PC-9 (cell line): ENCODE data around the gene KLF12. TPM values are rescaled to one million over a fixed set of nuclear protein-coding genes. Genes with fewer than 3 reads are reported as not detected.

ENCODE experiments used
- BruUV-seq: library from RNA; stranded (reverse); fragments of 400-500 nt; replicated peaks from 2 replicates; lab custom pipeline; 2021; lab: Mats Ljungman, UMichigan
- CTCF ChIA-PET: fragments of 300-600 bp; sonication (Branson Sonifier 250); formaldehyde crosslinking; loops from one replicate; lab custom pipeline; 2022; ENCODE audit warnings: antibody characterized with exemption; lab: Charles Lee
- POLR2A ChIA-PET: fragments of 300-600 bp; sonication (Branson Sonifier 250); formaldehyde crosslinking; loops from one replicate; lab custom pipeline; 2022; ENCODE audit warnings: antibody characterized with exemption; ENCODE audit not compliant: unreplicated experiment; lab: Charles Lee
- DNase-seq, 2 experiments: peaks; one replicate each; pipeline versions ENCODE4 v3.0.0 to v3.0.0-alpha.2; 2015 to 2022; ENCODE audit warnings: mixed read lengths in 1 of 2
- H2AFZ ChIP-seq: fragments of 200-600 bp; sonication (generic); 2 replicates; pipeline ENCODE4 v1.8.1; 2017; ENCODE audit warnings: antibody characterized with exemption
- H3F3A ChIP-seq: fragments of 200-600 bp; sonication (generic); 2 replicates; pipeline ENCODE4 v1.8.1; 2017; ENCODE audit warnings: antibody characterized with exemption, mild to moderate bottlenecking, low read depth; ENCODE audit not compliant: insufficient read depth
- H3K27ac ChIP-seq: fragments of 200-600 bp; sonication (generic); 2 replicates; pipeline ENCODE4 v1.6.1; 2016; ENCODE audit warnings: mixed run types
- H3K27me3 ChIP-seq: fragments of 200-600 bp; sonication (generic); 2 replicates; pipeline ENCODE4 v1.6.1; 2016; ENCODE audit warnings: low read depth, mixed run types; ENCODE audit not compliant: insufficient read depth
- H3K36me3 ChIP-seq: fragments of 200-600 bp; sonication (generic); 2 replicates; pipeline ENCODE4 v1.6.1; 2016; ENCODE audit warnings: low read depth, mixed run types
- H3K4me1 ChIP-seq: fragments of 200-600 bp; sonication (generic); replicated peaks from 2 replicates; pipeline ENCODE4 v1.6.1; 2016; ENCODE audit warnings: mixed run types; ENCODE audit not compliant: insufficient read depth
- H3K4me2 ChIP-seq: fragments of 200-600 bp; sonication (generic); 2 replicates; pipeline ENCODE4 v1.6.1; 2017; ENCODE audit warnings: mixed run types
- H3K4me3 ChIP-seq: fragments of 200-600 bp; sonication (generic); 2 replicates; pipeline ENCODE4 v1.6.1; 2016; ENCODE audit warnings: mixed run types
- H3K79me2 ChIP-seq: fragments of 200-600 bp; sonication (generic); 2 replicates; pipeline ENCODE4 v1.6.1; 2017; ENCODE audit warnings: low read depth, mixed run types
- H3K9me2 ChIP-seq: fragments of 200-600 bp; sonication (generic); 2 replicates; pipeline ENCODE4 v1.8.1; 2017; ENCODE audit warnings: mild to moderate bottlenecking; ENCODE audit not compliant: insufficient read depth
- H3K9me3 ChIP-seq: fragments of 200-600 bp; sonication (generic); 2 replicates; pipeline ENCODE4 v1.8.1; 2016; ENCODE audit warnings: low read depth; ENCODE audit not compliant: insufficient read depth
- H4K20me1 ChIP-seq: fragments of 200-600 bp; sonication (generic); 2 replicates; pipeline ENCODE4 v1.8.1; 2017; ENCODE audit not compliant: insufficient read depth
- EZH2 ChIP-seq: fragments of 200-600 bp; sonication (generic); IDR thresholded peaks from 2 replicates; pipeline ENCODE4 v1.8.0; 2017; ENCODE audit warnings: antibody characterized with exemption, low read depth
- intact Hi-C: fragments of 100-400 bp; cut with micrococcal nuclease; formaldehyde crosslinking; loops from one replicate; pipeline ENCODE4 v1.10.0; 2022; ENCODE audit not compliant: unreplicated experiment
- total RNA-seq: library from RNA; stranded (reverse); gene quantifications from 2 replicates; pipeline ENCODE4 v1.2.3, GENCODE V29; 2021
- TF ChIP-seq, protein P1 (sequence below): fragments of 200-600 bp; sonication (generic); conservative IDR thresholded peaks from 2 replicates; pipeline ENCODE4 v1.6.1; 2017; ENCODE audit warnings: mixed run types, antibody characterized with exemption, mild to moderate bottlenecking, moderate library complexity

Gene KLF12
- total RNA-seq, 1 experiment from 2014 or later = 10.3 TPM

DNA sequence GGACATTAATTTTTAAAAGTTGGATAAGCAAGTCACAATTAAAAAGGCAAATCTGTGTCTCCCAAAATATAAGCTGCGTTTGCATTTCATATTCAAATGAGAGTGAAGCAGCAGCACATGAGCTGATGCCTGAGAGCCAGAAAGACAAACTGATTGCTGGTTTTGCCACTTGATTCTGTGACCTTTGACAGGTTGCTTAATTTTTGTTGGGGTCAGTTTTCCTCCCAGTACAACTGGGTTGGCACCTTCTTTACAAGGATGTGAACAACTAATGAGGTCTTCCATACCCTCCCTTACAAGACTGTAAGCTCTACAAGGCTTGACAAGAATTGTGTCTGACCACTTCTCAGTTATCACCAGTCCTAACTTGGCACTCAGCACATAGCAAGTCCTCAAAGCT, 8.1 kb upstream of the KLF12 start:
- H3K4me1 ChIP-seq = no peaks in the 10 kb centered on the region
- no peaks in the 10 kb centered on the region for H3K79me2 ChIP-seq
- no peak overlapping the region for H3K4me3 ChIP-seq
- 0 out of 2 replicates have a peak, but pooled peaks cover 2% of the 10 kb centered on the region for H3K27me3 ChIP-seq
- ChIA-PET CTCF (no interaction called here), POLR2A (no interaction called here)
- H3K9me3 ChIP-seq = no peaks in the 10 kb centered on the region
- intact Hi-C loops = no loop called here
- no TSS peak for BruUV-seq
- no peaks in the 10 kb centered on the region for H3F3A ChIP-seq
- H3K36me3 ChIP-seq = no peaks in the 10 kb centered on the region
- H3K9me2 ChIP-seq = no peaks in the 10 kb centered on the region
- no peak overlapping the region for H3K4me2 ChIP-seq
- no peak for DNase-seq
- no peak overlapping the region for H3K27ac ChIP-seq
- TF ChIP-seq, protein P1, sequence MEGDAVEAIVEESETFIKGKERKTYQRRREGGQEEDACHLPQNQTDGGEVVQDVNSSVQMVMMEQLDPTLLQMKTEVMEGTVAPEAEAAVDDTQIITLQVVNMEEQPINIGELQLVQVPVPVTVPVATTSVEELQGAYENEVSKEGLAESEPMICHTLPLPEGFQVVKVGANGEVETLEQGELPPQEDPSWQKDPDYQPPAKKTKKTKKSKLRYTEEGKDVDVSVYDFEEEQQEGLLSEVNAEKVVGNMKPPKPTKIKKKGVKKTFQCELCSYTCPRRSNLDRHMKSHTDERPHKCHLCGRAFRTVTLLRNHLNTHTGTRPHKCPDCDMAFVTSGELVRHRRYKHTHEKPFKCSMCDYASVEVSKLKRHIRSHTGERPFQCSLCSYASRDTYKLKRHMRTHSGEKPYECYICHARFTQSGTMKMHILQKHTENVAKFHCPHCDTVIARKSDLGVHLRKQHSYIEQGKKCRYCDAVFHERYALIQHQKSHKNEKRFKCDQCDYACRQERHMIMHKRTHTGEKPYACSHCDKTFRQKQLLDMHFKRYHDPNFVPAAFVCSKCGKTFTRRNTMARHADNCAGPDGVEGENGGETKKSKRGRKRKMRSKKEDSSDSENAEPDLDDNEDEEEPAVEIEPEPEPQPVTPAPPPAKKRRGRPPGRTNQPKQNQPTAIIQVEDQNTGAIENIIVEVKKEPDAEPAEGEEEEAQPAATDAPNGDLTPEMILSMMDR = no peak
- no peak for TF ChIP-seq EZH2
- no peak overlapping the region for H2AFZ ChIP-seq
- H4K20me1 ChIP-seq = no peaks in the 10 kb centered on the region

DNA sequence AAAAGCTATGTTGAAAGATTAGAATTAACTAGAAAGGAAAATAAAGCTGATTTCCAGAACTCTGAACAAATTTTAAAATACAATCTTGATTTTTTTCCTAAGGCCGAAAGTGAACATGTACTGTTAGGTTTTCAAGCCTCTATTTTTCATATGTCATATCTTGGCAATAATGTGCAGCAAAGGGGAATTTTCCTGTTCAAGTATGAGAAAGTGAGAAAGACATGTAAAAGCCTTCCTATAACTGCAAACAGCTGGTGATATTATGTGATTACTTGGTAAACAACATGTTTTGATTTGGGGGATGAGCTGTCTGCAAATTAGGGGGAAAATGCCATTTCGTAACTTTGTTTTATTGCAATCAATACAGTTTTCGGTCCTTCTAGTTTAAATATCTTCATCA, 4.0 kb upstream of the KLF12 start:
- no peaks in the 10 kb centered on the region for H3K36me3 ChIP-seq
- no peak overlapping the region for H3K4me3 ChIP-seq
- H3K79me2 ChIP-seq = no peaks in the 10 kb centered on the region
- no peak for DNase-seq
- no peaks in the 10 kb centered on the region for H3F3A ChIP-seq
- ChIA-PET CTCF (no interaction called here), POLR2A (no interaction called here)
- H3K9me3 ChIP-seq = no peaks in the 10 kb centered on the region
- no peaks in the 10 kb centered on the region for H3K9me2 ChIP-seq
- TF ChIP-seq, protein P1 = no peak
- TF ChIP-seq EZH2 = no peak
- no peak overlapping the region for H3K27ac ChIP-seq
- H2AFZ ChIP-seq = no peak overlapping the region
- no peak overlapping the region for H3K4me2 ChIP-seq
- BruUV-seq = no TSS peak
- peaks cover 17% of the 10 kb centered on the region for H3K27me3 ChIP-seq
- intact Hi-C loops = loop anchor here (5.0 kb wide), 1 partner anchor 201 kb away; no protein-coding TSS in a partner anchor
- 0 out of 2 replicates have a peak, but pooled peaks cover 7% of the 10 kb centered on the region for H3K4me1 ChIP-seq
- no peaks in the 10 kb centered on the region for H4K20me1 ChIP-seq

DNA sequence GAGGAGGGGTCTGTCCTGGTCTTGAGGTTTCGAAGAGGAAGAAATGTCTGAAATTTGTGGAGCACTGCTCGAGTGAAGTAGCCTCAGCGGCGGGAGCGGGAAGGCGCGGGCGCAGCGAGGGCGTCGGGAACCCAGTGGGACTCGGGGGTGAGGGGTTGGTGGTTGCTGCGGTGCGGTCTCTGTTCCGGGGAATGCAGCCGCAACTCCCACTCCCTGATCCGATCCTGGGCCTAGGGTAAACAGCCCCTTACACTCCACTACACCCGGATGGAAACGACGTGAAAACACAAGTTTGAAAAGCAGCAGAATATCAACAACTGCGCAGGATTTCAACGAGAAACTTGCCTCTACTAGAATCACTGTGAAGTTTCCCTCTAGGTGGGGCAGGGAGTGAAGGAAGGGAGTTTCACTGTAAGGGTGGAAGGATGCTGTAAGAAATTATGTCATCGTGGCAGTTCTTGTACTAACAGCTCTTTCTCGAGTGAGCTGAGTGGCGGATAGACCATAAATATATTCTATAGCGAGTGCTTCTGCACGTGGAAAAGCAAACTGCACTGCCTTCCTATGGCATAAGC, 2.0 kb upstream of the KLF12 start:
- Histone ChIP-seq H3F3A (no peaks in the 10 kb centered on the region), H3K4me3 (peak overlapping the region; percentile 62), H2AFZ (peak overlapping the region; percentile 94), H3K27me3 (peaks cover 17% of the 10 kb centered on the region), H3K4me2 (peak overlapping the region; percentile 81), H3K9me3 (no peaks in the 10 kb centered on the region), H3K4me1 (0 out of 2 replicates have a peak, but pooled peaks cover 7% of the 10 kb centered on the region), H3K36me3 (no peaks in the 10 kb centered on the region), H3K79me2 (no peaks in the 10 kb centered on the region), H3K9me2 (no peaks in the 10 kb centered on the region), H4K20me1 (no peaks in the 10 kb centered on the region), H3K27ac (no peak overlapping the region)
- DNase-seq = no peak
- CTCF ChIA-PET = no interaction called here
- POLR2A ChIA-PET = interaction anchor here (0.6 kb wide), 1 partner anchor 1470 kb away, joined by 7 read pairs; no protein-coding TSS in a partner anchor
- intact Hi-C loops = loop anchor here (5.0 kb wide), 1 partner anchor 199 kb away; no protein-coding TSS in a partner anchor
- TF ChIP-seq, protein P1 = no peak
- TF ChIP-seq EZH2 = no peak
- BruUV-seq = TSS peak; percentile 65
